ENCODE data around the gene GNAS-AS1.

GNAS-AS1 gene

GRCh38 chr20:58892141-58892931, 41.6 kb upstream of the GNAS-AS1 start:
- Histone ChIP-seq H3K9me3 (replicated peaks; ENCODE audit: low read length) (no peaks in the 10 kb centered on the region), H3K4me2 (ENCODE audit: low read length) (peak overlapping the region; percentile 77), H3K4me3 (ENCODE audit: low read length) (peak overlapping the region; percentile 81), H3K4me1 (ENCODE audit: control insufficient read depth, insufficient read depth, low read length) (peaks cover 40% of the 10 kb centered on the region), H3K36me3 (ENCODE audit: insufficient read depth, low read length) (peaks cover 10% of the 10 kb centered on the region), H3K9ac (ENCODE audit: low read depth, low read length) (peak overlapping the region; percentile 90), H3K27me3 (ENCODE audit: control insufficient read depth, insufficient read depth, low read length) (no peaks in the 10 kb centered on the region)

GRCh38 chr20:58891718-58892140, 41.0 kb upstream of the GNAS-AS1 start:
- Histone ChIP-seq H3K4me2 (ENCODE audit: low read length) (peak overlapping the region; percentile 77), H3K4me3 (ENCODE audit: low read length) (peak overlapping the region; percentile 81), H3K9ac (ENCODE audit: low read depth, low read length) (peak overlapping the region; percentile 90), H3K4me1 (ENCODE audit: control insufficient read depth, insufficient read depth, low read length) (peaks cover 34% of the 10 kb centered on the region), H3K9me3 (replicated peaks; ENCODE audit: low read length) (no peaks in the 10 kb centered on the region), H3K27me3 (ENCODE audit: control insufficient read depth, insufficient read depth, low read length) (no peaks in the 10 kb centered on the region), H3K36me3 (ENCODE audit: insufficient read depth, low read length) (peaks cover 7% of the 10 kb centered on the region)

- Histone ChIP-seq H3K36me3 (ENCODE audit: insufficient read depth, low read length) (peaks cover 1% of the 10 kb centered on the region), H3K9ac (ENCODE audit: low read depth, low read length) (peak overlapping the region; percentile 74), H3K4me3 (ENCODE audit: low read length) (peak overlapping the region; percentile 81), H3K27me3 (ENCODE audit: control insufficient read depth, insufficient read depth, low read length) (no peaks in the 10 kb centered on the region), H3K4me2 (ENCODE audit: low read length) (peak overlapping the region; percentile 97), H3K9me3 (replicated peaks; ENCODE audit: low read length) (no peaks in the 10 kb centered on the region), H3K4me1 (ENCODE audit: control insufficient read depth, insufficient read depth, low read length) (peaks cover 29% of the 10 kb centered on the region)
Measured at GRCh38 chr20:58891086-58891717, 40.5 kb upstream of the GNAS-AS1 start.

- H3K4me1 ChIP-seq (ENCODE audit: control insufficient read depth, insufficient read depth, low read length) = peaks cover 23% of the 10 kb centered on the region
- H3K4me3 ChIP-seq (ENCODE audit: low read length) = peak overlapping the region; percentile 81
- H3K4me2 ChIP-seq (ENCODE audit: low read length) = peak overlapping the region; percentile 97
- H3K9ac ChIP-seq (ENCODE audit: low read depth, low read length) = peak overlapping the region; percentile 74
- no peaks in the 10 kb centered on the region for H3K9me3 ChIP-seq (replicated peaks; ENCODE audit: low read length)
- peaks cover 3% of the 10 kb centered on the region for H3K27me3 ChIP-seq (ENCODE audit: control insufficient read depth, insufficient read depth, low read length)
- H3K36me3 ChIP-seq (ENCODE audit: insufficient read depth, low read length) = no peaks in the 10 kb centered on the region
Measured at GRCh38 chr20:58890518-58891085, 39.9 kb upstream of the GNAS-AS1 start.

- peaks cover 3% of the 10 kb centered on the region for H3K27me3 ChIP-seq (ENCODE audit: control insufficient read depth, insufficient read depth, low read length)
- no peaks in the 10 kb centered on the region for H3K9me3 ChIP-seq (replicated peaks; ENCODE audit: low read length)
- peak overlapping the region; percentile 97 for H3K4me2 ChIP-seq (ENCODE audit: low read length)
- peak overlapping the region; percentile 78 for H3K9ac ChIP-seq (ENCODE audit: low read depth, low read length)
- peaks cover 17% of the 10 kb centered on the region for H3K4me1 ChIP-seq (ENCODE audit: control insufficient read depth, insufficient read depth, low read length)
- no peaks in the 10 kb centered on the region for H3K36me3 ChIP-seq (ENCODE audit: insufficient read depth, low read length)
- peak overlapping the region; percentile 81 for H3K4me3 ChIP-seq (ENCODE audit: low read length)
Measured at GRCh38 chr20:58889798-58890517, 39.3 kb upstream of the GNAS-AS1 start.

- Histone ChIP-seq H3K4me3 (ENCODE audit: low read length) (peak overlapping the region; percentile 81), H3K9ac (ENCODE audit: low read depth, low read length) (peak overlapping the region; percentile 78), H3K4me1 (ENCODE audit: control insufficient read depth, insufficient read depth, low read length) (peaks cover 11% of the 10 kb centered on the region), H3K4me2 (ENCODE audit: low read length) (peak overlapping the region; percentile 97), H3K36me3 (ENCODE audit: insufficient read depth, low read length) (no peaks in the 10 kb centered on the region), H3K27me3 (ENCODE audit: control insufficient read depth, insufficient read depth, low read length) (peaks cover 8% of the 10 kb centered on the region), H3K9me3 (replicated peaks; ENCODE audit: low read length) (no peaks in the 10 kb centered on the region)
Measured at GRCh38 chr20:58889334-58889760, 38.6 kb upstream of the GNAS-AS1 start.

- H3K4me2 ChIP-seq (ENCODE audit: low read length) = peak overlapping the region; percentile 97
- peak overlapping the region; percentile 78 for H3K9ac ChIP-seq (ENCODE audit: low read depth, low read length)
- no peaks in the 10 kb centered on the region for H3K9me3 ChIP-seq (replicated peaks; ENCODE audit: low read length)
- H3K36me3 ChIP-seq (ENCODE audit: insufficient read depth, low read length) = no peaks in the 10 kb centered on the region
- H3K4me1 ChIP-seq (ENCODE audit: control insufficient read depth, insufficient read depth, low read length) = peaks cover 4% of the 10 kb centered on the region
- peaks cover 11% of the 10 kb centered on the region for H3K27me3 ChIP-seq (ENCODE audit: control insufficient read depth, insufficient read depth, low read length)
- H3K4me3 ChIP-seq (ENCODE audit: low read length) = peak overlapping the region; percentile 81
Measured at GRCh38 chr20:58888521-58889333, 38.0 kb upstream of the GNAS-AS1 start.

GRCh38 chr20:58888103-58888502, 37.4 kb upstream of the GNAS-AS1 start:
- Histone ChIP-seq H3K4me1 (ENCODE audit: control insufficient read depth, insufficient read depth, low read length) (peaks cover 9% of the 10 kb centered on the region), H3K9ac (ENCODE audit: low read depth, low read length) (peak overlapping the region; percentile 78), H3K4me2 (ENCODE audit: low read length) (peak overlapping the region; percentile 97), H3K9me3 (replicated peaks; ENCODE audit: low read length) (no peaks in the 10 kb centered on the region), H3K36me3 (ENCODE audit: insufficient read depth, low read length) (no peaks in the 10 kb centered on the region), H3K27me3 (ENCODE audit: control insufficient read depth, insufficient read depth, low read length) (peaks cover 17% of the 10 kb centered on the region), H3K4me3 (ENCODE audit: low read length) (peak overlapping the region; percentile 81)

- H3K4me2 ChIP-seq (ENCODE audit: low read length) = no peak overlapping the region
- H3K9me3 ChIP-seq (replicated peaks; ENCODE audit: low read length) = no peaks in the 10 kb centered on the region
- H3K36me3 ChIP-seq (ENCODE audit: insufficient read depth, low read length) = no peaks in the 10 kb centered on the region
- H3K4me3 ChIP-seq (ENCODE audit: low read length) = no peak overlapping the region
- H3K9ac ChIP-seq (ENCODE audit: low read depth, low read length) = no peak overlapping the region
- H3K27me3 ChIP-seq (ENCODE audit: control insufficient read depth, insufficient read depth, low read length) = peaks cover 25% of the 10 kb centered on the region
- peaks cover 21% of the 10 kb centered on the region for H3K4me1 ChIP-seq (ENCODE audit: control insufficient read depth, insufficient read depth, low read length)
Measured at GRCh38 chr20:58886546-58886945, 35.8 kb upstream of the GNAS-AS1 start.

- Histone ChIP-seq H3K4me1 (ENCODE audit: control insufficient read depth, insufficient read depth, low read length) (peaks cover 19% of the 10 kb centered on the region), H3K4me2 (ENCODE audit: low read length) (no peak overlapping the region), H3K4me3 (ENCODE audit: low read length) (no peak overlapping the region), H3K9ac (ENCODE audit: low read depth, low read length) (no peak overlapping the region), H3K36me3 (ENCODE audit: insufficient read depth, low read length) (no peaks in the 10 kb centered on the region), H3K9me3 (replicated peaks; ENCODE audit: low read length) (no peaks in the 10 kb centered on the region), H3K27me3 (ENCODE audit: control insufficient read depth, insufficient read depth, low read length) (peaks cover 40% of the 10 kb centered on the region)
Measured at GRCh38 chr20:58884966-58885365, 34.3 kb upstream of the GNAS-AS1 start.

Measured in skeletal muscle satellite cell (primary cell).